GM12878 (cell line): ENCODE data around the gene VMP1. TPM values are rescaled to one million over a fixed set of nuclear protein-coding genes. Genes with fewer than 3 reads are reported as not detected.

Experiments used
- ATAC-seq: fragments of 200-7000 bp; cut with Tn5 transposase; 3 replicates; pipeline ENCODE4 v1.9.1; 2020; ENCODE audit warnings: mild to moderate bottlenecking, moderate library complexity
- BruUV-seq: library from RNA; stranded (reverse); fragments of 400-500 nt; replicated peaks from 2 replicates; lab custom pipeline; 2021; lab: Mats Ljungman, UMichigan
- CTCF ChIA-PET: fragments of 300-600 bp; sonication (Branson Sonifier 250); formaldehyde crosslinking; extraction: SDS; loops from one replicate; lab custom pipeline; 2021; ENCODE audit warnings: inconsistent platforms; lab: Yijun Ruan, JAX
- POLR2A ChIA-PET: fragments of 350-600 bp; formaldehyde crosslinking; extraction: SDS; loops from one replicate; lab custom pipeline; 2021; ENCODE audit warnings: inconsistent platforms; lab: Charles Lee
- RAD21 ChIA-PET: fragments of 300-600 bp; sonication (Branson Sonifier 250); formaldehyde crosslinking; loops from one replicate; lab custom pipeline; 2023; ENCODE audit warnings: antibody characterized with exemption; ENCODE audit not compliant: unreplicated experiment; lab: Charles Lee
- SMC1A ChIA-PET: fragments of 300-600 bp; sonication (Branson Sonifier 250); formaldehyde crosslinking; loops from one replicate; lab custom pipeline; 2023; ENCODE audit not compliant: unreplicated experiment, uncharacterized antibody; lab: Charles Lee
- DNase-seq: peaks from one replicate; pipeline ENCODE4 v3.0.0-alpha.2; 2011; ENCODE audit warnings: low read depth, low spot score
- FAIRE-seq: peaks from 3 replicates; lab custom pipeline; 2011; peaks lifted over from hg19 to GRCh38; lab: Jason Lieb, UNC
- H2AFZ ChIP-seq: 2 replicates; pipeline ENCODE4 v1.6.0; 2011; ENCODE audit warnings: low read depth, low read length, control low read depth; ENCODE audit not compliant: control insufficient read depth
- H3K27ac ChIP-seq: 2 replicates; pipeline ENCODE4 v1.5.1; 2011; ENCODE audit warnings: control low read depth; ENCODE audit not compliant: control insufficient read depth, insufficient read depth
- H3K27me3 ChIP-seq, 2 experiments: replicated peaks in 1 of 2; 2 replicates each; pipeline versions ENCODE4 v1.6.0 to v1.6.1; 2011; ENCODE audit warnings: low read length in 1 of 2; ENCODE audit not compliant: control insufficient read depth in 2 of 2, insufficient read depth in 2 of 2
- H3K36me3 ChIP-seq, 2 experiments: 2 replicates each; pipeline ENCODE4 v1.5.1; 2011; ENCODE audit warnings: low read length in 1 of 2; ENCODE audit not compliant: control insufficient read depth in 2 of 2, insufficient read depth in 2 of 2
- H3K4me1 ChIP-seq: 2 replicates; pipeline ENCODE4 v1.6.1; 2011; ENCODE audit warnings: mild to moderate bottlenecking, low read length, moderate library complexity, mixed read lengths; ENCODE audit not compliant: control insufficient read depth, insufficient read depth
- H3K4me2 ChIP-seq: 2 replicates; pipeline ENCODE4 v1.6.0; 2011; ENCODE audit warnings: control low read depth; ENCODE audit not compliant: control insufficient read depth, insufficient read depth
- H3K4me3 ChIP-seq: fragments of 200-600 bp; sonication (generic); 2 replicates; pipeline ENCODE4 v1.5.1; 2016
- H3K79me2 ChIP-seq: 2 replicates; pipeline ENCODE4 v1.6.0; 2011; ENCODE audit warnings: low read length; ENCODE audit not compliant: control insufficient read depth, insufficient read depth
- H3K9ac ChIP-seq: 2 replicates; pipeline ENCODE4 v1.8.0; 2011; ENCODE audit warnings: low read length, control low read depth, mixed read lengths; ENCODE audit not compliant: control insufficient read depth, insufficient read depth
- H3K9me3 ChIP-seq: replicated peaks from 3 replicates; pipeline ENCODE4 v1.5.1; 2011; ENCODE audit warnings: mild to moderate bottlenecking, low read length; ENCODE audit not compliant: control insufficient read depth, insufficient read depth
- H4K20me1 ChIP-seq: 2 replicates; pipeline ENCODE4 v1.6.0; 2011; ENCODE audit not compliant: control insufficient read depth, insufficient read depth
- ATF2 ChIP-seq: IDR thresholded peaks from 2 replicates; pipeline ENCODE4 v1.6.1; 2012; ENCODE audit warnings: low read length, inconsistent platforms
- BCL11A ChIP-seq: IDR thresholded peaks from 2 replicates; pipeline ENCODE4 v1.6.1; 2011; ENCODE audit warnings: low read depth, low read length
- CTCF ChIP-seq, 3 experiments: IDR thresholded peaks in 2 of 3; conservative IDR thresholded peaks in 1 of 3; 2 replicates each; pipeline ENCODE4 v1.5.1; 2011; ENCODE audit warnings: low read depth in 3 of 3, low read length in 3 of 3, mild to moderate bottlenecking in 3 of 3, control low read depth in 2 of 3, moderate library complexity in 2 of 3, inconsistent platforms in 1 of 3, mixed read lengths in 1 of 3; ENCODE audit not compliant: control insufficient read depth in 2 of 3, insufficient read depth in 1 of 3; ENCODE audit errors: extremely low read depth in 1 of 3
- EED ChIP-seq: sonication (generic); IDR thresholded peaks from 2 replicates; pipeline ENCODE4 v1.6.1; 2016; ENCODE audit warnings: antibody characterized with exemption, low read depth
- MEF2A ChIP-seq: IDR thresholded peaks from 2 replicates; pipeline ENCODE4 v1.6.1; 2011; ENCODE audit warnings: low read depth, mild to moderate bottlenecking, low read length, moderate library complexity; ENCODE audit not compliant: insufficient read depth
- PML ChIP-seq: IDR thresholded peaks from 2 replicates; pipeline ENCODE4 v1.6.1; 2012; ENCODE audit warnings: low read length, inconsistent platforms
- RAD21 ChIP-seq: IDR thresholded peaks from 2 replicates; pipeline ENCODE4 v1.6.1; 2011; ENCODE audit warnings: mild to moderate bottlenecking, low read depth, low read length, moderate library complexity; ENCODE audit not compliant: insufficient read depth
- RELB ChIP-seq: fragments of 450-650 bp; IDR thresholded peaks from 2 replicates; pipeline ENCODE4 v1.6.1; 2017; ENCODE audit warnings: low read depth, mild to moderate bottlenecking, moderate library complexity
- SKIL ChIP-seq: fragments of 450-650 bp; IDR thresholded peaks from 2 replicates; pipeline ENCODE4 v1.6.1; 2017; ENCODE audit warnings: mild to moderate bottlenecking, low read depth, inconsistent platforms; ENCODE audit not compliant: poor library complexity, severe bottlenecking
- SMC3 ChIP-seq: IDR thresholded peaks from 2 replicates; pipeline ENCODE4 v1.6.1; 2011; ENCODE audit warnings: low read length, improper control_type of control experiment, borderline replicate concordance
- ZNF217 ChIP-seq: fragments of 450-650 bp; IDR thresholded peaks from 2 replicates; pipeline ENCODE4 v1.6.1; 2017; ENCODE audit warnings: antibody characterized with exemption, mild to moderate bottlenecking
- ZNF384 ChIP-seq: IDR thresholded peaks from 2 replicates; pipeline ENCODE4 v1.6.1; 2012; ENCODE audit warnings: low read depth, mild to moderate bottlenecking, low read length, improper control_type of control experiment, borderline replicate concordance
- WGBS: methylation state at CpG from one replicate; pipeline ENCODE4 v1.1.6; 2016; ENCODE audit warnings: low lambda C conversion rate; ENCODE audit not compliant: insufficient replicate concordance, insufficient coverage; ENCODE audit errors: missing lambda C conversion rate; 5-methylcytosine and 5-hydroxymethylcytosine counted together
- in situ Hi-C: fragments of 300-500 bp; cut with MboI; formaldehyde crosslinking; loops from 9 replicates; pipeline ENCODE4 v1.14.3; 2018; ENCODE audit warnings: mixed read lengths
- intact Hi-C: fragments of 100-400 bp; cut with micrococcal nuclease; formaldehyde crosslinking; loops from one replicate; pipeline ENCODE4 v1.14.2; 2022; ENCODE audit not compliant: unreplicated experiment
- polyA plus RNA-seq, 11 experiments: library from polyadenylated mRNA; depleted of rRNA in 4 of 11; unstranded in 6 of 11; stranded (reverse) in 5 of 11; fragments of >200 nt; fragmentation: Nextera tagmentation in 4 of 11; fragmentation: Illumina TruSeq in 1 of 11; extraction: Ambion mirVana in 4 of 11; extraction: Trizol in 1 of 11; gene quantifications; 1 replicate in 1 of 11; 2 replicates in 10 of 11; pipeline versions ENCODE4 v1.2.1 to v1.2.3, GENCODE V29; 2011 to 2016; ENCODE audit warnings: inconsistent platforms in 2 of 11, missing spikeins in 2 of 11, low read depth in 1 of 11
- total RNA-seq, 4 experiments: library from RNA; depleted of rRNA in 3 of 4; stranded (reverse); fragments of >200 nt in 3 of 4; fragmentation: Illumina TruSeq in 1 of 4; extraction: Trizol in 1 of 4; gene quantifications; 2 replicates each; pipeline versions ENCODE4 v1.2.1 to v1.2.3, GENCODE V29; 2013 to 2021

VMP1 gene
- total and polyA plus RNA-seq, 10 of the 15 experiments (the other 5 are each of a cell fraction or from before 2014, with no cell fraction given), result 88.4 to 199 (median 132) TPM

- Histone ChIP-seq H3K4me2 (peak overlapping the region; percentile 11; the same call in 1 of the 2 replicates), H3K27ac (peak overlapping the region; percentile 33; the same call in 1 of the 2 replicates), H3K36me3 (peaks cover under 1 to 3% of the 10 kb centered on the region in 2 experiments; a peak in 1 of 4 replicates), H3K9ac (0 out of 2 replicates have a peak overlapping the region, but pooled peaks have one; percentile 7), H3K27me3 (no peaks in the 10 kb centered on the region), H2AFZ (0 out of 2 replicates have a peak overlapping the region, but pooled peaks have one; percentile 12), H3K4me1 (peaks cover 13% of the 10 kb centered on the region), H3K79me2 (peaks cover 2% of the 10 kb centered on the region; the same call in 1 of the 2 replicates), H3K9me3 (no peaks in the 10 kb centered on the region; the same call in 2 of the 3 replicates), H3K4me3 (no peak overlapping the region), H4K20me1 (no peaks in the 10 kb centered on the region)
- FAIRE-seq (peak; percentile 68), DNase-seq (peak; percentile 73), ATAC-seq (peak; percentile 91)
- WGBS, result 32% methylated on average over 3 of the region's 3 CpGs
- TF ChIP-seq ZNF384, result 0 out of 2 replicates have a peak, but pooled peaks have one; percentile 14
- TF ChIP-seq ATF2, result peak; percentile 23; the same call in 1 of the 2 replicates
- peak; percentile 54 to 82 (median 62) for TF ChIP-seq CTCF (IDR thresholded peaks at IDR 0.05 in 2 of 3, conservative IDR thresholded peaks at IDR 0.05 in 1 of 3; ENCODE audit: control insufficient read depth in 2 of 3, extremely low read depth in 1 of 3, insufficient read depth in 1 of 3, low read depth in 3 of 3, low read length in 3 of 3)
- no peak for TF ChIP-seq BCL11A
- TF ChIP-seq PML, result 0 out of 2 replicates have a peak, but pooled peaks have one; percentile 13
- TF ChIP-seq RELB, result peak; percentile 22; the same call in 1 of the 2 replicates
- 0 out of 2 replicates have a peak, but pooled peaks have one; percentile 18 for TF ChIP-seq MEF2A
- peak; percentile 29 for TF ChIP-seq SKIL
- TF ChIP-seq ZNF217, result no peak
- peak; percentile 96 for TF ChIP-seq RAD21
- no peak for TF ChIP-seq EED
- TF ChIP-seq SMC3, result peak; percentile 94
- SMC1A ChIA-PET, result interaction anchor here (0.5 to 6.7 kb wide), 32 partner anchors 9 to 287 kb away, joined by 3 to 127 read pairs (median 7); partner anchors contain the start of genes PTRH2, RPS6KB1, TUBD1 and VMP1
- no TSS peak for BruUV-seq
- RAD21 ChIA-PET, result interaction anchor here (0.6 to 6.4 kb wide), 27 partner anchors 8 to 315 kb away, joined by 3 to 142 read pairs (median 5); partner anchors contain the start of genes PTRH2, RNFT1, RPS6KB1 and TUBD1
- intact Hi-C loops (loop anchor here (1.0 to 5.0 kb wide), 4 partner anchors 75 to 159 kb away; no protein-coding TSS in a partner anchor), in situ Hi-C loops (no loop called here)
- POLR2A ChIA-PET, result interaction anchor here (0.6 to 5.2 kb wide), 14 partner anchors 26 to 286 kb away, joined by 3 to 29 read pairs (median 8); no protein-coding TSS in a partner anchor
- CTCF ChIA-PET, result interaction anchor here (0.6 to 5.1 kb wide), 26 partner anchors 9 to 283 kb away, joined by 3 to 75 read pairs (median 8); partner anchors contain the start of genes PTRH2, RNFT1, RPS6KB1 and TUBD1
Observed at GRCh38 chr17:59753522-59754467, 46.3 kb downstream of the VMP1 start.
